ENCODE data around the gene CSGALNACT2. TPM values are rescaled to one million over a fixed set of nuclear protein-coding genes. Genes with fewer than 3 reads are reported as not detected.
A peak's percentile ranks its signal among the peaks of the same experiment; 100 is the strongest.
"Not testable (repeated sequence)": the region's sequence is repeated elsewhere in the genome, so short reads cannot be mapped to it uniquely, and the experiment has no call there.

Gene CSGALNACT2
- total RNA-seq, 1 donor from 2014 or later = 24.7 TPM

DNA sequence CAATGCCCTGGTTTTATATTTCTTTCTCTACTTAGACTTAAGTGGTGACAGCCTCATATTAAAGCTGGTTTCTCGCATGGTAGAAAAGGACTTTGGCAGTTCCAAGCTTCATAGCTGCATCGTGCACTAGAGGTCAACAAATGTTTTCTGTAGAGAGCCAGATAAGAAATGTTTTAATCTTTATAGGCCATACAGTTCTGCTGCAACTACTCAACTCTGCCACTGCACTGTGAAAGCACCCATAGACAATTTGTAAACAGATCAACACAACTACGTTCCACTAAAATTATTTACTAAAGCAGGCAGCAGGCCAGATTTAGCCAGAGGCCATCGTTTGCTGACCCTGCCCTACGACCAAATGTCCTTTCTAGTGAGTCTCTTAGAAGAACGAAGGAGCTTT lies 36.7 kb downstream of the CSGALNACT2 start:
- Mint-ChIP-seq H3K4me1 (peaks cover 22% of the 10 kb centered on the region), H3K36me3 (ENCODE audit: low read depth) (peaks cover 81% of the 10 kb centered on the region), H3K27ac (no peak overlapping the region), H3K9me3 (peaks cover 8% of the 10 kb centered on the region), H3K27me3 (no peaks in the 10 kb centered on the region), H3K4me3 (no peak overlapping the region)
- intact Hi-C loops (cut with micrococcal nuclease) = no loop called here
- DNase-seq = peak; percentile 40

DNA sequence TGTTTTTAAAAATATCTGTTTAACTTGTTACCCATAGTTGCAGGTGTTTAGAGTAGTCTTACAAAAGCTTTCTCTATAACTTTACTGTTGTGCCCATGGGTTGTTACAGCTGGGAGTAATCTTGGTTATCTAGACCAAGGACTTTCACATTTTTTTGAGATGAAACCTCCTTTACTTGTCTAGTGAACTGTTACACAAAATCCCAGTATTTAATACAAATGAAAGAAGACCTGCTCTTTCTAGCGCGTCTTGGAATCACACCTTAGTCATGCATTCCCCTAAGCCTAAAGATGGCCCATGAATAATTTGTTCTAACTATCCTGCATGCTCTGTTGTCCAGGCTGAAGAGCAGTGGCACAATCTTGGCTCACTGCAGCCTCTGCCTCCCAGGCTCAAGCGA lies 38.0 kb downstream of the CSGALNACT2 start:
- Mint-ChIP-seq H3K36me3 (ENCODE audit: low read depth) (peaks cover 81% of the 10 kb centered on the region), H3K9me3 (peaks cover 8% of the 10 kb centered on the region), H3K4me3 (no peak overlapping the region), H3K27ac (no peak overlapping the region), H3K4me1 (peaks cover 19% of the 10 kb centered on the region), H3K27me3 (no peaks in the 10 kb centered on the region)
- DNase-seq = no peak
- intact Hi-C loops (cut with micrococcal nuclease) = no loop called here

DNA sequence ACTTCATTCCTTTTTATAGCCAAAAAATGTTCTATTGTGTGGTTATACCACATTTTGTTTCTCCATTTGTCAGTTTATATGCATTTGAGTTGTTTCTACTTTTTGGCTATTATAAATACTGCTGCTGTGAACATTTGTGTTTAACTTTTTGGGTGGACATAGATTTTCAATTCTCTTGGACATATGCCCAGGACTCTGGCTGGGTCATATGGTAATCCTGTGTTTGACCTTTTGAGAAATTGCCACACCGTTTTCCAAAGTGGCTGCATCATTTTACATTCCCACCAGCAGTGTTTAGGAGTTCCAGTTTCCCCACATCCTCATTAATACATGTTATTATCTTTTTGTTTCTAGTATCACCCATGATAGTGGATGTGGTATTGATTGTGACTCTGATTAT lies 39.4 kb downstream of the CSGALNACT2 start:
- H3K4me3 Mint-ChIP-seq = no peak overlapping the region
- no peak for DNase-seq
- peaks cover 81% of the 10 kb centered on the region for H3K36me3 Mint-ChIP-seq (ENCODE audit: low read depth)
- H3K4me1 Mint-ChIP-seq = peaks cover 9% of the 10 kb centered on the region
- intact Hi-C loops (cut with micrococcal nuclease) = no loop called here
- H3K27ac Mint-ChIP-seq = no peak overlapping the region
- H3K27me3 Mint-ChIP-seq = no peaks in the 10 kb centered on the region
- H3K9me3 Mint-ChIP-seq = peaks cover 8% of the 10 kb centered on the region

DNA sequence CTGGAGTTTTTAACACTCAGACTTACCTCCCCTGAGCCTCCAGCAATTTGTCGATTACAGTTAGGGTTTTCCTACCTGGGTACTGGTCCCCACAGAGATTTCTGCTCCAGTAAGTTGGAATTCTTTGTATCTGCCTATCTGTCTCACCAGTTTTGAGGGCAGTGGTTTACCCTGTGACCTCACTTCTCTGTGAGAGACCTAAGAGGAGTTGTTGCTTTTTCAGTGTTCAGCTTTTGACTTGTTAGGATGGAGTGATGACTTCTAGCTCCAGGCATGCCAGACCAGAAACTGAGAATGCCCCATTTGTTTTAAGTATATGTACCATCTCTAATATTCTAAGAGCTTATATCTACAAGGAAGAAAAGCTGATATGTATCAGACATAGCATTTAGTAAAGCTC lies 42.9 kb downstream of the CSGALNACT2 start:
- no peak for DNase-seq
- Mint-ChIP-seq H3K9me3 (peaks cover 8% of the 10 kb centered on the region), H3K27ac (no peak overlapping the region), H3K4me1 (peaks cover 2% of the 10 kb centered on the region), H3K27me3 (no peaks in the 10 kb centered on the region), H3K36me3 (ENCODE audit: low read depth) (peaks cover 82% of the 10 kb centered on the region), H3K4me3 (no peak overlapping the region)
- intact Hi-C loops (cut with micrococcal nuclease) = no loop called here

DNA sequence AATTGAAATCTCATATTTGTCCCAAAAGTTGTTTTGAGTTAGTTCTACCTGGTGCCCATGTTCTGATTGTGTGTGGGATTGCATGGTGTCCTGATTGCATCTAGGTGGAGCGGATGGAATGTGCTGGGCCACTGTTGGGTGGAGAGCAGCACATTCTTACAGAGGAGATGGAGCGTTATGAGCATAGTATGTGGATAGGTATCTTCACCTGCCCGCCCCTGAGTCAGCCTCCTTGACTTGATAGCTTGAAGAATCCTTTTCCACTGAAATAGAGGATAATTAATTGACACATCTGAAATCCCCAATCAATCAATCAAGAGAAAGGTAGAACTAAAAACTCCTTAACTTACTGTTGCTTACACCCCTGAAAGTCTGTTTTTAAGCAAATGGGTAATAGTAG lies 45.5 kb downstream of the CSGALNACT2 start:
- intact Hi-C loops (cut with micrococcal nuclease); H3K4me1 Mint-ChIP-seq; DNase-seq; H3K27me3 Mint-ChIP-seq; H3K27ac Mint-ChIP-seq; H3K9me3 Mint-ChIP-seq; H3K4me3 Mint-ChIP-seq: not testable (repeated sequence)
- H3K36me3 Mint-ChIP-seq (ENCODE audit: low read depth) = peaks cover 77% of the 10 kb centered on the region

DNA sequence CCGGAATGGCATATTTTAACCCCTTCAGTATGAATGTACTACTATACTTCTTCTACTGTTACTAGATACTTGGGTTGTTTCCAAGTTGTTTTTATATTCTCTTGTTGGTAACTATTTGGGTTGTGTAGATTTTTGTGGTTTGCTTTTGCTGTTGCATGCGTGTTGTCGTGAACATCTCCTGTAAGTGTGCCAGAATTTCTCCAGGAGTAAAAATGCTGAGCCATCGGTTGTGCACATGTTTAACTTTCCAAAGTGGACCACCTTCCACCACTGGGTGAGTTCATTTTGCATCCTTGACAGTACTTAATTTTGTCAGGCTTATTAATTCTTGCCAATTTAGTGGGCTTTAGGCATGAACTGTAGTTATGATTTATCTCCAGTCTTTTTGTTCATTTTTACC lies 47.9 kb downstream of the CSGALNACT2 start:
- Mint-ChIP-seq H3K27ac (no peak overlapping the region), H3K36me3 (ENCODE audit: low read depth) (peaks cover 60% of the 10 kb centered on the region), H3K4me3 (no peak overlapping the region), H3K9me3 (no peaks in the 10 kb centered on the region), H3K4me1 (peaks cover 2% of the 10 kb centered on the region), H3K27me3 (no peaks in the 10 kb centered on the region)
- intact Hi-C loops (cut with micrococcal nuclease) = no loop called here
- no peak for DNase-seq

DNA sequence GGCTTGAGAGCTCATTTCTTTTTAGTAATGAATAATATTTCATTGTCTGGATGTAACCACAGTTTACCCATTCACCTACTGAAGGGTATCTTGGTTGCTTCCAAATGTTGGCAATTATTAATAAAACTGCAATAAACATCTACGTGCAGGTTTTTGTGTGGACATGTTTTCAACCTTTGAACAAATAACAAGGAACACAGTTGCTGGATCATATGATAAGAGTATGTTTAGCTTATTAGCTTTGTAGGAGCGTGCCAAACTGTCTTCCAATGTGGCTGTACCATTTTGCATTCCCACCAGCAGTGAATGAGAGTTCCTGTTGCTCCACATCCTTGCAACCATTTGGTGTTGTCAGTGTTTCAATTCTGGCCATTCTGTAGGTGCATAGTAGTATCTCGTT lies 49.0 kb downstream of the CSGALNACT2 start:
- intact Hi-C loops (cut with micrococcal nuclease) = no loop called here
- Mint-ChIP-seq H3K9me3 (no peaks in the 10 kb centered on the region), H3K27ac (no peak overlapping the region), H3K4me3 (no peak overlapping the region), H3K36me3 (ENCODE audit: low read depth) (peaks cover 52% of the 10 kb centered on the region), H3K4me1 (peaks cover under 1% of the 10 kb centered on the region), H3K27me3 (no peaks in the 10 kb centered on the region)
- no peak for DNase-seq

DNA sequence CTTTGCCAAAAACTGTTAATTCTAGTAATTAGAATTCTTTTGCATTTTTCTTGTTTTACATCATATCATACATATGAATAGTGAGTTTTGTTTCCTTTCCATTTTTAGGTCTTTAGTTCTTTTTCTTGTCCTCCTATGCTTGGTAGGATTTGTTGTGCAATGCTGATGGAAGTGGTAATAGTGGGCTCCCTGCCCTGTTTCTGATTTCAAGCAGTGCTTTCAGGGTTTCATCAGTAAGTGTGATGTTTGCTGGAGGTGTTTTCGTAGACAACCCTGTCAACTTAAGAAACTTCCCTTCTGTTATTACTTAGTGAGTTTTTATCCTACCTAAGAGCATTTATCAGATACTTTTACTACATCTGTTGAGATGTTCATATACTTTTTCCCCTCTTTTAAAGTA lies 50.5 kb downstream of the CSGALNACT2 start:
- Mint-ChIP-seq H3K36me3 (ENCODE audit: low read depth) (peaks cover 38% of the 10 kb centered on the region), H3K4me1 (no peaks in the 10 kb centered on the region), H3K4me3 (no peak overlapping the region), H3K27ac (no peak overlapping the region), H3K9me3 (no peaks in the 10 kb centered on the region), H3K27me3 (no peaks in the 10 kb centered on the region)
- no peak for DNase-seq
- intact Hi-C loops (cut with micrococcal nuclease) = no loop called here

DNA sequence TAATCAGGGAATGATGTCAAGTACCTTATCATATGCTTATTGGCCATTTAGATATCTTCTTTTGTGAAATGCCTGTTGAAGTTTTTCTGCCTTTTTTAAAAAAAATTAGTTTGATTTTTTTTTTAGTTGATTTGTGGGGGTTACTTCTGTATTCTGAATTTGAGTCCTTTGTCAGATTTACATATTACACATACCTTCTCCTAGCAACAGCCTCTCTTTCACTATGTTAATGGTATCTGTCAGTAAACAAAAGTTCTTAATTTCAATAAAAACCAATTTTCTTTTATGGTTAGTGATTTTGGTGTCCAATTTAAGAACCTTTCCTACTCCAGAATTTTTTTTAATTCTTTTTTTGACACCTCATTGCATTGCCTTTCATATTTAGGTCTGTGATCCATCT lies 52.0 kb downstream of the CSGALNACT2 start:
- Mint-ChIP-seq H3K36me3 (ENCODE audit: low read depth) (peaks cover 30% of the 10 kb centered on the region), H3K27me3 (no peaks in the 10 kb centered on the region), H3K27ac (no peak overlapping the region), H3K4me3 (no peak overlapping the region), H3K4me1 (no peaks in the 10 kb centered on the region), H3K9me3 (no peaks in the 10 kb centered on the region)
- intact Hi-C loops (cut with micrococcal nuclease) = no loop called here
- no peak for DNase-seq

DNA sequence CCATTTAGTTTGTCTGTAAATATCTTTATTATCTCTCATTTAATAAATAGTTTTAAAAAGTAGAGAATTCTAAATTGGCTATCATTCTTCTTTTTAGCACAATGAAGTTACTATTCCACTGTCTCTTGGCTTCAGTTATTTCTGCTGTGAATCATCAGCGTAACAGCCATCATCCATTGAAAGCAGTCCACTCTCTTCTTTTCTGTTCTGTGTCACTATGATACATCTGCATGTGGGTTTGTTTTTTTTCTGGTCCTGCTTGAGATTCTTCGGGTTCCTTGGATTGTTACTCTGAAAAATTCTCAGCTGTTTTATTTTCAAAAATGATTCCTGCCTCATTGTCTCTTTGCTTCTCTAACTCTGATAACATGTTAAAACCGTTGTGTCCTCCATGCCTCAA lies 52.5 kb downstream of the CSGALNACT2 start:
- no peak overlapping the region for H3K4me3 Mint-ChIP-seq
- H3K27me3 Mint-ChIP-seq = no peaks in the 10 kb centered on the region
- no peak for DNase-seq
- intact Hi-C loops (cut with micrococcal nuclease) = no loop called here
- H3K9me3 Mint-ChIP-seq = no peaks in the 10 kb centered on the region
- H3K36me3 Mint-ChIP-seq (ENCODE audit: low read depth) = peaks cover 28% of the 10 kb centered on the region
- no peak overlapping the region for H3K27ac Mint-ChIP-seq
- H3K4me1 Mint-ChIP-seq = no peaks in the 10 kb centered on the region

DNA sequence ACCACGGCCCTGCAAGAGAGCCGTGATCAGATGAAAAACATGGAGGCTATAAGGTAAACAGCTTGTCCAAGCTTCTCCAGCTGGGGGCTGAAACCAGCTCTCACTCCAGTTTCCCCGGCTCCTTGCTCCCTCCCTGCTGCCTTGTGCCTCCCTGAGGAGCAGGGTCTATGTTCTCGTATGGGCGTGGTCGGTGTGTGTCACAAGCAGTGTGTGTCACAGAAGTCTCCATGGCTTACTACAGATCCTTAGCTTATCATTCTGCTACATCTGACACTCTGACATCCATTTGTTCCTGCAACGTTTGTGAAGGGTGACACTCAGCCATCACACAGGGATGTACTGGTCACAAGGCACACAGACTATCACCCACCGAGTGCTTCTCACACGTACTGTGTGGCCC lies 54.6 kb downstream of the CSGALNACT2 start:
- intact Hi-C loops (cut with micrococcal nuclease) = no loop called here
- Mint-ChIP-seq H3K4me1 (no peaks in the 10 kb centered on the region), H3K27ac (no peak overlapping the region)

DNA sequence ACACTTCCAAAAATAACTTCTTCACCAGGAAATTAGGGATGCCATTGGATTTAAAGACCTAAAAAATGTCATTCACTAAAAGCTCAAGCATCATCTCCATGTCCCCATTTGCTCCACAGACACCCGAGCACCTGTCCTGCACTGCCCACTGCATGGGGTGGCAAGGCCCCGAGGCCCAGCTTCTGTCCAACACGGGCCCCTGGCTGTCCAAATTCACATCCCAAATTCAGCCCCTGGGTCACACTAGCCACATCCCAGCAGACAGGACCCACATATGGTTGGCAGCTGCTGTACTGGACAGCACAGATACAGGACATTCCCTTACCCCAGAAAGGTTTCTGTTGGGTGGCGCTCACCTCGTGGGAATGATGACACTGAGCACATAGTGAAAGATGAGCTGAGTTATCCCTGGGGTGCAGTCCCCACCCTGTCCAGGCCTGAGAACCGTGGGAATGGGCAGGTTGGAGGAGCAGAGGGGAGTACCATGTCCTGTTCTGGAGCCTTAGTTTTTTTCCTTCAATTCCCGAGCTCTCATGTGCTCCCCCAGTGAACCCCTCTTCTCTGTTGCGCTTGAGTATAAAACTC lies 55.3 kb downstream of the CSGALNACT2 start:
- no peak overlapping the region for H3K4me3 Mint-ChIP-seq
- no peaks in the 10 kb centered on the region for H3K9me3 Mint-ChIP-seq
- H3K27ac Mint-ChIP-seq = no peak overlapping the region
- no peaks in the 10 kb centered on the region for H3K4me1 Mint-ChIP-seq
- H3K36me3 Mint-ChIP-seq (ENCODE audit: low read depth) = peaks cover 7% of the 10 kb centered on the region
- no peak for DNase-seq
- no peaks in the 10 kb centered on the region for H3K27me3 Mint-ChIP-seq
- intact Hi-C loops (cut with micrococcal nuclease) = no loop called here

More for the DNA sequence above, 54.6 kb downstream of the CSGALNACT2 start:
- no peak overlapping the region for H3K4me3 Mint-ChIP-seq
- H3K27me3 Mint-ChIP-seq = no peaks in the 10 kb centered on the region
- no peaks in the 10 kb centered on the region for H3K9me3 Mint-ChIP-seq
- DNase-seq = no peak
- H3K36me3 Mint-ChIP-seq (ENCODE audit: low read depth) = peaks cover 10% of the 10 kb centered on the region

DNA sequence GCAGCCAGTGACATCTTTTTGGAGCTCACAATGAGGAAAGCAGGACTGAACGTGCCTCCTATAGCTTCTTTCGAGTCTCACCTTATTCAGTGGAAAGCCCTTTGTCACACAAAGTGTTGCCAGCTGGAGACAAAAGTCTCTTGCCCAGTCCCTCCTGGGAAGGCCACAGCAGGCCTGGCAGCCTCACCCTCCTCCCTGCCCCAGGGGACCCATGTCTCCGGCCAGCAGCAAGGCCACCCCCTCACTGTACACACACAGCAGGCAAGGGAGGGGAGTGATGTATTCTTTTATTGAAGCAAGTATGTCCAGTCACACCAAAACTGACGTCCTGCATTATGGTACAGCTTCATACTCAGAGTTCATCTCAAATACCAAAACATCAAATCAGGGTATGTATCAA lies 56.0 kb downstream of the CSGALNACT2 start:
- Mint-ChIP-seq H3K4me3 (no peak overlapping the region), H3K36me3 (ENCODE audit: low read depth) (peaks cover 5% of the 10 kb centered on the region), H3K27me3 (no peaks in the 10 kb centered on the region), H3K27ac (no peak overlapping the region), H3K9me3 (no peaks in the 10 kb centered on the region), H3K4me1 (no peaks in the 10 kb centered on the region)
- intact Hi-C loops (cut with micrococcal nuclease) = no loop called here
- no peak for DNase-seq

DNA sequence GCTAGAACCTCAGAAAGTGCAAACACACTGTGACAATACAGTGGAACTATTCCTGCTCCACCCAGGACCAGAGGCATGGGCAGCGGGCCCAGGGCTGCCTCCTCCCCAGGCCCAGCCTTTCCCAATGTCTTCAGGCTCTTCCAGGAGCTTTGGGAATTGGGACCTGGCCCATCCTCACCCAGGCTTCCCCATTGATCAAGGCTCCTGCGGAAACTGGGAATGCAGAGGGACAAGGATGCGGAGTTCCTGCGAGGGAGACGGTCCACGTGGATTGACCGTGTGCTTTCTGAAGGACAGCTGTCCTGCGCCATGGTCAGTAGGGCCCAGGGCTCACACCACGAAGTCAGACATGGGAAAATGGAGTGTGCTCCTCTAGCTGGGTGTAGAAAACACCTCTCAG lies 56.6 kb downstream of the CSGALNACT2 start:
- Mint-ChIP-seq H3K27ac (no peak overlapping the region), H3K4me1 (no peaks in the 10 kb centered on the region), H3K4me3 (no peak overlapping the region), H3K27me3 (no peaks in the 10 kb centered on the region), H3K36me3 (ENCODE audit: low read depth) (peaks cover 4% of the 10 kb centered on the region), H3K9me3 (no peaks in the 10 kb centered on the region)
- intact Hi-C loops (cut with micrococcal nuclease) = no loop called here
- no peak for DNase-seq

DNA sequence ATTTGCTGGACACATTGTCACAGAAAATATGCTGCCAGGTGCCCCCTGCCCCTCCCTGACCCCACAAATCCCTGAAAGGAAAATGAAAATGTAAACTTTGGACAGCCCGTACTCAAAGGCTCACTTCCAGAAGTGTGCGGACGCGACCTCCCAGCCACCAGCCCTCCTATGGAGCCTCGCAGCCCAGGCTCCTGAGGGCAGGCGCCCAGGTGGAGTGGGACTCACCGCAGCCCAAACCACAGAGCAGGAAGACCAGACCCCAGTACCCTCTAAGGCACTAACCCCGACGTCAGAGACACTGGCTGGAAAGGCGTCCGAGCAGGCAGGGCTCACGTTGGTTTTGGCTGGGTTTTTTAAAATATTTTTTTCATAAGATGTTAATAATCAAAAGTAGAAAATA lies 57.3 kb downstream of the CSGALNACT2 start:
- no peak overlapping the region for H3K4me3 Mint-ChIP-seq
- H3K9me3 Mint-ChIP-seq = no peaks in the 10 kb centered on the region
- intact Hi-C loops (cut with micrococcal nuclease) = no loop called here
- H3K27ac Mint-ChIP-seq = no peak overlapping the region
- no peaks in the 10 kb centered on the region for H3K4me1 Mint-ChIP-seq
- no peak for DNase-seq
- H3K36me3 Mint-ChIP-seq (ENCODE audit: low read depth) = peaks cover 4% of the 10 kb centered on the region
- no peaks in the 10 kb centered on the region for H3K27me3 Mint-ChIP-seq
